Measurements from ENCODE around the gene LCLAT1. TPM values are rescaled to one million over a fixed set of nuclear protein-coding genes. Genes with fewer than 3 reads are reported as not detected.

Gene LCLAT1
- total and polyA plus RNA-seq, 8 donors = 13.1 to 24.9 (median 14.8) TPM

GRCh38 chr2:30661173-30662107 is 214.4 kb downstream of the LCLAT1 start:
- intact Hi-C loops (cut with DNase I) = no loop called here
- H3K36me3 ChIP-seq = no peaks in the 10 kb centered on the region
- no peak overlapping the region for H3K4me3 ChIP-seq
- H3K27me3 ChIP-seq = no peaks in the 10 kb centered on the region
- no peak for ATAC-seq
- DNase-seq = no peak
- no peaks in the 10 kb centered on the region for H3K9me3 ChIP-seq
- TF ChIP-seq, protein P1, sequence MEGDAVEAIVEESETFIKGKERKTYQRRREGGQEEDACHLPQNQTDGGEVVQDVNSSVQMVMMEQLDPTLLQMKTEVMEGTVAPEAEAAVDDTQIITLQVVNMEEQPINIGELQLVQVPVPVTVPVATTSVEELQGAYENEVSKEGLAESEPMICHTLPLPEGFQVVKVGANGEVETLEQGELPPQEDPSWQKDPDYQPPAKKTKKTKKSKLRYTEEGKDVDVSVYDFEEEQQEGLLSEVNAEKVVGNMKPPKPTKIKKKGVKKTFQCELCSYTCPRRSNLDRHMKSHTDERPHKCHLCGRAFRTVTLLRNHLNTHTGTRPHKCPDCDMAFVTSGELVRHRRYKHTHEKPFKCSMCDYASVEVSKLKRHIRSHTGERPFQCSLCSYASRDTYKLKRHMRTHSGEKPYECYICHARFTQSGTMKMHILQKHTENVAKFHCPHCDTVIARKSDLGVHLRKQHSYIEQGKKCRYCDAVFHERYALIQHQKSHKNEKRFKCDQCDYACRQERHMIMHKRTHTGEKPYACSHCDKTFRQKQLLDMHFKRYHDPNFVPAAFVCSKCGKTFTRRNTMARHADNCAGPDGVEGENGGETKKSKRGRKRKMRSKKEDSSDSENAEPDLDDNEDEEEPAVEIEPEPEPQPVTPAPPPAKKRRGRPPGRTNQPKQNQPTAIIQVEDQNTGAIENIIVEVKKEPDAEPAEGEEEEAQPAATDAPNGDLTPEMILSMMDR (IDR thresholded peaks at IDR 0.05) = no peak
- no peaks in the 10 kb centered on the region for H3K4me1 ChIP-seq
- H3K27ac ChIP-seq = no peak overlapping the region

GRCh38 chr2:30662268-30663131 is 215.5 kb downstream of the LCLAT1 start:
- no peak for ATAC-seq
- Histone ChIP-seq H3K27me3 (no peaks in the 10 kb centered on the region), H3K4me1 (no peaks in the 10 kb centered on the region), H3K4me3 (no peak overlapping the region), H3K36me3 (no peaks in the 10 kb centered on the region), H3K9me3 (no peaks in the 10 kb centered on the region), H3K27ac (no peak overlapping the region)
- TF ChIP-seq, protein P1 (IDR thresholded peaks at IDR 0.05) = no peak
- DNase-seq = no peak
- intact Hi-C loops (cut with DNase I) = no loop called here

GRCh38 chr2:30663321-30663720 is 216.3 kb downstream of the LCLAT1 start:
- no peak for ATAC-seq
- Histone ChIP-seq H3K4me3 (no peak overlapping the region), H3K27ac (no peak overlapping the region)

DNA sequence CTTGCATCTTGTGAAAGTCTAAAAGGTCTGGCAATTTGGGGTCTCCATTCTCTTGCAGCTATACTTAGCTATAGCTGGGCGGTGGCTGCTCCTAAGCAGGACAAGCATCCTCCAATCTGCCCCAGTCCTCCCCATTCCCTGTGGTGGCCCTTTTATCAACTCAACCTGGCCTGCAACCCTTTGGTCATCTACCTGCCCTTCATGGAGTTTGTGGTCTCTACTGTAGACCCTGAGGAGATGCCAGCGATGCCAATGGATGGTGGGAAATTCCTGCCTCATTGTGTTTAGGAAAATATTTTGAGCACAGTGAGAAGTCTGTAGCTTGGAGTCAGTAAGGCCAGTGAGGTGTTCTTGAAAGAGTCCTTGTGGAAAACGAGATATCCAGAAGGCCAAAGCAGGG is 216.8 kb downstream of the LCLAT1 start:
- H3K36me3 ChIP-seq = no peaks in the 10 kb centered on the region
- peaks cover 0 to 1% of the 10 kb centered on the region in 2 donors for H3K9me3 ChIP-seq
- TF ChIP-seq, protein P1 (IDR thresholded peaks at IDR 0.05) = no peak
- H3K4me1 ChIP-seq = no peaks in the 10 kb centered on the region
- no peak for DNase-seq
- H3K4me3 ChIP-seq = no peak overlapping the region
- intact Hi-C loops (cut with DNase I) = no loop called here
- H3K27ac ChIP-seq = no peak overlapping the region
- H3K27me3 ChIP-seq = no peaks in the 10 kb centered on the region
- no peak for ATAC-seq

More at GRCh38 chr2:30663321-30663720, 216.3 kb downstream of the LCLAT1 start:
- Histone ChIP-seq H3K9me3 (no peaks in the 10 kb centered on the region), H3K27me3 (no peaks in the 10 kb centered on the region), H3K36me3 (no peaks in the 10 kb centered on the region), H3K4me1 (no peaks in the 10 kb centered on the region)
- DNase-seq = no peak
- TF ChIP-seq, protein P1 (IDR thresholded peaks at IDR 0.05) = no peak
- intact Hi-C loops (cut with DNase I) = no loop called here
